ENCODE measurements around the gene STK32A.

The STK32A gene

GRCh38 chr5:147400126-147400809 is 165.4 kb downstream of the STK32A start:
- H3K4me3 ChIP-seq (ENCODE audit: low read length in 2 of 2) = no peak overlapping the region
- H3K9me3 ChIP-seq (ENCODE audit: control insufficient read depth in 2 of 2, low read length in 2 of 2) = no peaks in the 10 kb centered on the region
- peaks cover 0 to 3% of the 10 kb centered on the region in 2 donors for H3K36me3 ChIP-seq (ENCODE audit: control insufficient read depth in 2 of 2, insufficient read depth in 2 of 2, low read length in 2 of 2)
- no peak overlapping the region for H3K27ac ChIP-seq (ENCODE audit: low read depth in 2 of 2, low read length in 2 of 2)
- no peak overlapping the region for H3K9ac ChIP-seq (ENCODE audit: low read depth in 1 of 2, low read length in 2 of 2)
- H3K4me1 ChIP-seq (ENCODE audit: control insufficient read depth in 2 of 2, insufficient read depth in 2 of 2, low read length in 2 of 2) = peaks cover 0 to 3% of the 10 kb centered on the region in 2 donors
- no peaks in the 10 kb centered on the region for H3K27me3 ChIP-seq (ENCODE audit: control insufficient read depth in 2 of 2, insufficient read depth in 2 of 2, low read length in 2 of 2)

GRCh38 chr5:147400881-147401280 is 166.1 kb downstream of the STK32A start:
- Histone ChIP-seq H3K36me3 (ENCODE audit: control insufficient read depth in 2 of 2, insufficient read depth in 2 of 2, low read length in 2 of 2) (peaks cover 0 to 3% of the 10 kb centered on the region in 2 donors), H3K27ac (ENCODE audit: low read depth in 2 of 2, low read length in 2 of 2) (no peak overlapping the region), H3K9ac (ENCODE audit: low read depth in 1 of 2, low read length in 2 of 2) (no peak overlapping the region), H3K9me3 (ENCODE audit: control insufficient read depth in 2 of 2, low read length in 2 of 2) (no peaks in the 10 kb centered on the region), H3K4me1 (ENCODE audit: control insufficient read depth in 2 of 2, insufficient read depth in 2 of 2, low read length in 2 of 2) (peaks cover 0 to 3% of the 10 kb centered on the region in 2 donors), H3K4me3 (ENCODE audit: low read length in 2 of 2) (no peak overlapping the region), H3K27me3 (ENCODE audit: control insufficient read depth in 2 of 2, insufficient read depth in 2 of 2, low read length in 2 of 2) (no peaks in the 10 kb centered on the region)

DNA sequence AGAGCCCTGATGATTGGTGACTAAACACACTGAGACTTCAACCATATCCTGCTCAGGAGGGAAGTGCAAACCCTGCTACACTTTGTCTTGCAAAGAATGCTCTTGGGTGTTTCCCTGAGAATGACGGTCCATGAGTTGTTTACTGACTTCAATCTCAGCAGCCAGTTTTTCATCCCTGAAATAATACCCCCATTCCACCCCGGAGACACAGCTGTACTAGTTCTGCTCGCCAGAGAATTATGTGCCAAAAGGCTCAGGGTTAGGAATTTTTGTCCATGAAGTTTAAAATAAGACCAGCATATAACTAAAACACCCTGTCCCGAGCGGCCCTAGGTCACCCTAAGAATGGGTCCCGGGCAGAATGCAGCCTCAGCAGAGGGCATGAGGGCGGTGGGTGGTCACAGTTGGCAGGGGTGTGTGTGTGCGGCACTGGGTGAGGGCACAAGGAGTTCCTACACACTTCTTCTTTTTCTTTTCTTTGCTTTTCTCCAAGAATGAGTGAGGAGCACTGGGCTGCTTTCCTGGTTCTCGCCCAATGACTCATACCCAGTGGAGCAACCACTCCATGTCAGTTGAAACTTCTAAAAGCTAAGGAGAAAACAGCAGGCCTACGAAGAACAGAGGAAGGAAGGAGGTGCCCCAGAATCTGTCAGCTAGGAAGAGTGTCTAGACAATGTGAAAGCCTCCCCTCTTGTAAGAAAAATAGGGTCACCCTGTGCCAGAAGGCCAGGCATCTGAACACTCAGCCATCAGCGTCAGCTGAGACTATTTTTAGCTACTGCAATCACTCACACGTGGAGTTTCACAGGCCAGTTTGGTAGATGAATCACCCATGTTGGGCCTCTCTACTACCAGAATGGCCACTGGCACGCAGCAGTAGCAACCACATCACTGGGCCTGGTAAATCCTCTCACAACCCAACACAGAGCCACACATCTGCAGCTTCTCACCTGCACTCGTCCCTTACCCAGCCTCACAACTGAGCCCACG is 169.1 kb downstream of the STK32A start:
- Histone ChIP-seq H3K36me3 (ENCODE audit: control insufficient read depth in 2 of 2, insufficient read depth in 2 of 2, low read length in 2 of 2) (no peaks in the 10 kb centered on the region), H3K4me3 (ENCODE audit: low read length in 2 of 2) (no peak overlapping the region), H3K27ac (ENCODE audit: low read depth in 2 of 2, low read length in 2 of 2) (peak overlapping the region; percentile 53 to 66)

DNA sequence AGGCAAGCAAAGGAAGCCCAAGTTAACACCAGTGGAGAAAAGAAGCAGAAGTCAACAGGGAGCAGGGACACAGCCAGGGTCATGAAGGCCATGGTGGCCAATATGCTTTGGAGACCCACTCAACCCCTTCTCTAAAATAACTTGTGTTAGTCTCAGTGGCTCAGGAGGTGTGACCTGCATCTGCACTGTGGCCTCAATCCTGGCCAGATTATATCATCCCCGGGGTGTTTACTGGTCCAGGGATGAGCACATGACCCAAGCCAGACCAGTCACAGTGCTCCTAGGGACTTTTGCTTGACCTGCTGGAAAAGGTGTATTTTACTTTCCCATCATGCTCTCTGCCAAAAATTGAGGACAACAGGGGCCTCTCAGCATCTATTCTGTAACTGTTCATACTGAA is 169.9 kb downstream of the STK32A start:
- Histone ChIP-seq H3K9me3 (ENCODE audit: control insufficient read depth in 2 of 2, low read length in 2 of 2) (no peaks in the 10 kb centered on the region), H3K27me3 (ENCODE audit: control insufficient read depth in 2 of 2, insufficient read depth in 2 of 2, low read length in 2 of 2) (no peaks in the 10 kb centered on the region), H3K4me1 (ENCODE audit: control insufficient read depth in 2 of 2, insufficient read depth in 2 of 2, low read length in 2 of 2) (peaks cover 0 to 3% of the 10 kb centered on the region in 2 donors), H3K4me3 (ENCODE audit: low read length in 2 of 2) (no peak overlapping the region), H3K27ac (ENCODE audit: low read depth in 2 of 2, low read length in 2 of 2) (peak overlapping the region; percentile 53 to 66), H3K9ac (ENCODE audit: low read depth in 1 of 2, low read length in 2 of 2) (no peak overlapping the region), H3K36me3 (ENCODE audit: control insufficient read depth in 2 of 2, insufficient read depth in 2 of 2, low read length in 2 of 2) (no peaks in the 10 kb centered on the region)

More for the DNA sequence above, 169.1 kb downstream of the STK32A start:
- H3K4me1 ChIP-seq (ENCODE audit: control insufficient read depth in 2 of 2, insufficient read depth in 2 of 2, low read length in 2 of 2) = peaks cover 0 to 3% of the 10 kb centered on the region in 2 donors
- no peaks in the 10 kb centered on the region for H3K9me3 ChIP-seq (ENCODE audit: control insufficient read depth in 2 of 2, low read length in 2 of 2)
- no peaks in the 10 kb centered on the region for H3K27me3 ChIP-seq (ENCODE audit: control insufficient read depth in 2 of 2, insufficient read depth in 2 of 2, low read length in 2 of 2)
- no peak overlapping the region for H3K9ac ChIP-seq (ENCODE audit: low read depth in 1 of 2, low read length in 2 of 2)

GRCh38 chr5:147406636-147407035 is 171.8 kb downstream of the STK32A start:
- Histone ChIP-seq H3K9ac (ENCODE audit: low read depth in 1 of 2, low read length in 2 of 2) (no peak overlapping the region), H3K9me3 (ENCODE audit: control insufficient read depth in 2 of 2, low read length in 2 of 2) (no peaks in the 10 kb centered on the region), H3K36me3 (ENCODE audit: control insufficient read depth in 2 of 2, insufficient read depth in 2 of 2, low read length in 2 of 2) (no peaks in the 10 kb centered on the region), H3K27me3 (ENCODE audit: control insufficient read depth in 2 of 2, insufficient read depth in 2 of 2, low read length in 2 of 2) (no peaks in the 10 kb centered on the region), H3K4me3 (ENCODE audit: low read length in 2 of 2) (no peak overlapping the region), H3K4me1 (ENCODE audit: control insufficient read depth in 2 of 2, insufficient read depth in 2 of 2, low read length in 2 of 2) (peaks cover 0 to 3% of the 10 kb centered on the region in 2 donors), H3K27ac (ENCODE audit: low read depth in 2 of 2, low read length in 2 of 2) (no peak overlapping the region)

DNA sequence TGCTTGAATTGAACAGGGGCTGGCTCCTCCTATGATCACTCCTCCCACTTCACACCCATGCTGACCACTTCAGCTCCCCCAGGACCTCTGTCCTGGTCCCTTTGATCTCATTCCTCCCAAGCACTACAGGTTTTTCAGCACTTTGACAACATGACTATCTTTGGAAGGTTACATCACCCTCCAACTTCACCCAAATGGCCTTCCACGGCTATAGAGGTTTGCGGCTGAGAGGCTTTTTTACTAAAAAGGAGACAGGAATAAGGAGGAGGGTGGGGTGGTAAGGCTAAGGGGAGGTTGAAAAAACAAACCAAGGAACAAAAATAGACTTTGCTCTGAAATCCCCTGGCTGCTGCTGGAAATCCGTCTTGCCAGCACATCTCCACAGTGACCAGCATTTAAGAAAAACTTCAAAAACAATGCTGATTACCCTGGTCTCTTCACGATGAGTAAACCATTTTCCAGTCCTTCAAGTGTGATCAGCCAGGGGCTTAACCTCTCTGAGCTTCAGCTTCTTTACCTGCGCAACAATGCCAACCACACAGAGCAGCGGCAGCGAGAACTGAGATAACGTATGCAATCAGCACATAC is 172.4 kb downstream of the STK32A start:
- Histone ChIP-seq H3K9ac (ENCODE audit: low read depth in 1 of 2, low read length in 2 of 2) (no peak overlapping the region), H3K4me3 (ENCODE audit: low read length in 2 of 2) (no peak overlapping the region), H3K36me3 (ENCODE audit: control insufficient read depth in 2 of 2, insufficient read depth in 2 of 2, low read length in 2 of 2) (no peaks in the 10 kb centered on the region), H3K9me3 (ENCODE audit: control insufficient read depth in 2 of 2, low read length in 2 of 2) (no peaks in the 10 kb centered on the region), H3K27me3 (ENCODE audit: control insufficient read depth in 2 of 2, insufficient read depth in 2 of 2, low read length in 2 of 2) (no peaks in the 10 kb centered on the region), H3K4me1 (ENCODE audit: control insufficient read depth in 2 of 2, insufficient read depth in 2 of 2, low read length in 2 of 2) (peaks cover 0 to 3% of the 10 kb centered on the region in 2 donors), H3K27ac (ENCODE audit: low read depth in 2 of 2, low read length in 2 of 2) (no peak overlapping the region)

GRCh38 chr5:147408980-147409379 is 174.2 kb downstream of the STK32A start:
- no peaks in the 10 kb centered on the region for H3K27me3 ChIP-seq (ENCODE audit: control insufficient read depth in 2 of 2, insufficient read depth in 2 of 2, low read length in 2 of 2)
- no peak overlapping the region for H3K27ac ChIP-seq (ENCODE audit: low read depth in 2 of 2, low read length in 2 of 2)
- H3K9me3 ChIP-seq (ENCODE audit: control insufficient read depth in 2 of 2, low read length in 2 of 2) = no peaks in the 10 kb centered on the region
- H3K36me3 ChIP-seq (ENCODE audit: control insufficient read depth in 2 of 2, insufficient read depth in 2 of 2, low read length in 2 of 2) = no peaks in the 10 kb centered on the region
- H3K4me1 ChIP-seq (ENCODE audit: control insufficient read depth in 2 of 2, insufficient read depth in 2 of 2, low read length in 2 of 2) = peaks cover 0 to 3% of the 10 kb centered on the region in 2 donors
- no peak overlapping the region for H3K4me3 ChIP-seq (ENCODE audit: low read length in 2 of 2)
- no peak overlapping the region for H3K9ac ChIP-seq (ENCODE audit: low read depth in 1 of 2, low read length in 2 of 2)

DNA sequence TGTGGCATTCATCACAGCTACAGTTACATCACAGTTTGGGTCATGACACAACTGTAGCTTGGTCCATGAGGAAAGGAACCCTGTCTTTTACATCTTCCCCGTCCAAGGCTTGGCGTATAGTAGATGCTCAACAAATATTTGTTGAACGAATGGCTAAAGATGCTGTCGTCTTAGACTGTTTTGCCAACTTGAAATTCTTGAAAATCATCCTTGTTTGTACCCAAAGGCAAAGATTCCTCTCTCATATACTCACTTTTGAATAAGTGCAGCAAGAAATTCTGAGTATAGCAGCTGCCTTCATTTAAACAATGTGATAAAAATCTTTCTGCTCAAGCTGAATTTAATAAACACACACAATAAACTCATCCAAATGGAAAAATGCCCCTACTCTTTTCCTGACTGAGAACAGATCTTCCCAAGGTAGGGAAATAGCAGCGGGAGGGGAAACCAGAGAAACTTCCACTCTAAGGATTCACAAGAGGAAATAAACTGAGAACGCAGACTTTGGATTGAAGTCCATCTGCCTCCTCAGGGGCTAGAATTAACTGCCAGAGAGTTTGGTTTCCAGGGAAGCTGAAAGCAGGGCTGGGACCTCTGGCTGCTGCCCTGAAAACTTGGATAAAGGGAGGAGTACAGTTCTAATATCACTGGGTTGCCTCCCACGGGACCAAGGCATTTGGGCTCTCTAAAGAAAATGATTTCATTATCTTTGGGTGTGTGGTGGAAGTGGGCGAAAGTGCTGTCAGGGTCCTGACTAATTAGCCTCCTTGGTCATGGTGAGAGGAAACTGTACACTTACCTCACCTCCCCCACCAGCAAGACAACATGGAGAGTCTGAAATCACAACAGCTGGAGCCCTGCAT is 175.9 kb downstream of the STK32A start:
- Histone ChIP-seq H3K9ac (ENCODE audit: low read depth in 1 of 2, low read length in 2 of 2) (no peak overlapping the region), H3K27me3 (ENCODE audit: control insufficient read depth in 2 of 2, insufficient read depth in 2 of 2, low read length in 2 of 2) (no peaks in the 10 kb centered on the region), H3K4me3 (ENCODE audit: low read length in 2 of 2) (no peak overlapping the region), H3K27ac (ENCODE audit: low read depth in 2 of 2, low read length in 2 of 2) (no peak overlapping the region), H3K4me1 (ENCODE audit: control insufficient read depth in 2 of 2, insufficient read depth in 2 of 2, low read length in 2 of 2) (no peaks in the 10 kb centered on the region), H3K36me3 (ENCODE audit: control insufficient read depth in 2 of 2, insufficient read depth in 2 of 2, low read length in 2 of 2) (peaks cover 0 to 4% of the 10 kb centered on the region in 2 donors), H3K9me3 (ENCODE audit: control insufficient read depth in 2 of 2, low read length in 2 of 2) (no peaks in the 10 kb centered on the region)

- H3K9me3 ChIP-seq (ENCODE audit: control insufficient read depth in 2 of 2, low read length in 2 of 2) = no peaks in the 10 kb centered on the region
- H3K4me3 ChIP-seq (ENCODE audit: low read length in 2 of 2) = no peak overlapping the region
- H3K27ac ChIP-seq (ENCODE audit: low read depth in 2 of 2, low read length in 2 of 2) = no peak overlapping the region
- H3K27me3 ChIP-seq (ENCODE audit: control insufficient read depth in 2 of 2, insufficient read depth in 2 of 2, low read length in 2 of 2) = no peaks in the 10 kb centered on the region
- H3K9ac ChIP-seq (ENCODE audit: low read depth in 1 of 2, low read length in 2 of 2) = no peak overlapping the region
- H3K36me3 ChIP-seq (ENCODE audit: control insufficient read depth in 2 of 2, insufficient read depth in 2 of 2, low read length in 2 of 2) = peaks cover 0 to 4% of the 10 kb centered on the region in 2 donors
- peaks cover 4 to 5% of the 10 kb centered on the region in 2 donors for H3K4me1 ChIP-seq (ENCODE audit: control insufficient read depth in 2 of 2, insufficient read depth in 2 of 2, low read length in 2 of 2)
Measured at GRCh38 chr5:147411359-147412319, 176.8 kb downstream of the STK32A start.

Measured in mucosa of rectum (tissue), 2 donors.